H1 (cell line): Measurements from ENCODE around the gene TOB1. TPM values are rescaled to one million over a fixed set of nuclear protein-coding genes. Genes with fewer than 3 reads are reported as not detected.

Source experiments
- ATF3 ChIP-seq: IDR thresholded peaks from 2 replicates; pipeline ENCODE4 v1.6.1; 2011; ENCODE audit warnings: low read depth, mild to moderate bottlenecking, low read length; ENCODE audit not compliant: insufficient read depth
- KDM1A ChIP-seq: fragments of 200-600, 300-600 bp; sonication (generic); IDR thresholded peaks from 2 replicates; pipeline ENCODE4 v1.7.1; 2016; ENCODE audit warnings: mild to moderate bottlenecking, low read length, borderline replicate concordance
- PHF8 ChIP-seq: fragments of 200-600 bp; sonication (generic); conservative IDR thresholded peaks from 2 replicates; pipeline ENCODE4 v1.7.1; 2012; ENCODE audit warnings: low read depth, mild to moderate bottlenecking, inconsistent platforms, low read length, moderate library complexity
- RNF2 ChIP-seq: fragments of 200-900, 300-1000 bp; sonication (generic); IDR thresholded peaks from 2 replicates; pipeline ENCODE4 v1.7.1; 2016; ENCODE audit warnings: borderline replicate concordance, low read depth, mild to moderate bottlenecking, antibody characterized with exemption, low read length; ENCODE audit not compliant: poor library complexity, severe bottlenecking; ENCODE audit errors: missing control alignments
- polyA plus RNA-seq, 7 experiments: library from polyadenylated mRNA; depleted of rRNA in 3 of 7; stranded (reverse) in 5 of 7; unstranded in 2 of 7; fragments of >200 nt in 5 of 7; fragments of 200-250 nt in 2 of 7; gene quantifications; 1 replicate in 5 of 7; 2 replicates in 1 of 7; 4 replicates in 1 of 7; pipeline versions ENCODE4 v1.2.1 to v1.2.3, GENCODE V29; 2011 to 2013; ENCODE audit warnings: missing spikeins in 2 of 7, mixed read lengths in 2 of 7
- total RNA-seq: library from RNA; stranded (reverse); fragmentation: NEBNext Ultra II Directional; extraction: Animal tissue kit (Norgen Biotek cat#: 25700); gene quantifications from 2 replicates; pipeline ENCODE4 v1.2.1, GENCODE V29; 2021
- TF ChIP-seq, protein P1 (sequence below): fragments of 300-600 bp; sonication (generic); IDR thresholded peaks from 2 replicates; pipeline ENCODE4 v1.7.1; 2012; ENCODE audit warnings: low read length, moderate library complexity, mild to moderate bottlenecking, inconsistent platforms; ENCODE audit not compliant: insufficient replicate concordance

Gene TOB1
- total and polyA plus RNA-seq, 2 of the 8 experiments (the other 6 are each of a cell fraction or from before 2014, with no cell fraction given): 14.4 to 20.8 TPM

GRCh38 chr17:50904518-50905459, 38.6 kb upstream of the TOB1 start (continued):
- TF ChIP-seq PHF8: no peak
- TF ChIP-seq, protein P1, sequence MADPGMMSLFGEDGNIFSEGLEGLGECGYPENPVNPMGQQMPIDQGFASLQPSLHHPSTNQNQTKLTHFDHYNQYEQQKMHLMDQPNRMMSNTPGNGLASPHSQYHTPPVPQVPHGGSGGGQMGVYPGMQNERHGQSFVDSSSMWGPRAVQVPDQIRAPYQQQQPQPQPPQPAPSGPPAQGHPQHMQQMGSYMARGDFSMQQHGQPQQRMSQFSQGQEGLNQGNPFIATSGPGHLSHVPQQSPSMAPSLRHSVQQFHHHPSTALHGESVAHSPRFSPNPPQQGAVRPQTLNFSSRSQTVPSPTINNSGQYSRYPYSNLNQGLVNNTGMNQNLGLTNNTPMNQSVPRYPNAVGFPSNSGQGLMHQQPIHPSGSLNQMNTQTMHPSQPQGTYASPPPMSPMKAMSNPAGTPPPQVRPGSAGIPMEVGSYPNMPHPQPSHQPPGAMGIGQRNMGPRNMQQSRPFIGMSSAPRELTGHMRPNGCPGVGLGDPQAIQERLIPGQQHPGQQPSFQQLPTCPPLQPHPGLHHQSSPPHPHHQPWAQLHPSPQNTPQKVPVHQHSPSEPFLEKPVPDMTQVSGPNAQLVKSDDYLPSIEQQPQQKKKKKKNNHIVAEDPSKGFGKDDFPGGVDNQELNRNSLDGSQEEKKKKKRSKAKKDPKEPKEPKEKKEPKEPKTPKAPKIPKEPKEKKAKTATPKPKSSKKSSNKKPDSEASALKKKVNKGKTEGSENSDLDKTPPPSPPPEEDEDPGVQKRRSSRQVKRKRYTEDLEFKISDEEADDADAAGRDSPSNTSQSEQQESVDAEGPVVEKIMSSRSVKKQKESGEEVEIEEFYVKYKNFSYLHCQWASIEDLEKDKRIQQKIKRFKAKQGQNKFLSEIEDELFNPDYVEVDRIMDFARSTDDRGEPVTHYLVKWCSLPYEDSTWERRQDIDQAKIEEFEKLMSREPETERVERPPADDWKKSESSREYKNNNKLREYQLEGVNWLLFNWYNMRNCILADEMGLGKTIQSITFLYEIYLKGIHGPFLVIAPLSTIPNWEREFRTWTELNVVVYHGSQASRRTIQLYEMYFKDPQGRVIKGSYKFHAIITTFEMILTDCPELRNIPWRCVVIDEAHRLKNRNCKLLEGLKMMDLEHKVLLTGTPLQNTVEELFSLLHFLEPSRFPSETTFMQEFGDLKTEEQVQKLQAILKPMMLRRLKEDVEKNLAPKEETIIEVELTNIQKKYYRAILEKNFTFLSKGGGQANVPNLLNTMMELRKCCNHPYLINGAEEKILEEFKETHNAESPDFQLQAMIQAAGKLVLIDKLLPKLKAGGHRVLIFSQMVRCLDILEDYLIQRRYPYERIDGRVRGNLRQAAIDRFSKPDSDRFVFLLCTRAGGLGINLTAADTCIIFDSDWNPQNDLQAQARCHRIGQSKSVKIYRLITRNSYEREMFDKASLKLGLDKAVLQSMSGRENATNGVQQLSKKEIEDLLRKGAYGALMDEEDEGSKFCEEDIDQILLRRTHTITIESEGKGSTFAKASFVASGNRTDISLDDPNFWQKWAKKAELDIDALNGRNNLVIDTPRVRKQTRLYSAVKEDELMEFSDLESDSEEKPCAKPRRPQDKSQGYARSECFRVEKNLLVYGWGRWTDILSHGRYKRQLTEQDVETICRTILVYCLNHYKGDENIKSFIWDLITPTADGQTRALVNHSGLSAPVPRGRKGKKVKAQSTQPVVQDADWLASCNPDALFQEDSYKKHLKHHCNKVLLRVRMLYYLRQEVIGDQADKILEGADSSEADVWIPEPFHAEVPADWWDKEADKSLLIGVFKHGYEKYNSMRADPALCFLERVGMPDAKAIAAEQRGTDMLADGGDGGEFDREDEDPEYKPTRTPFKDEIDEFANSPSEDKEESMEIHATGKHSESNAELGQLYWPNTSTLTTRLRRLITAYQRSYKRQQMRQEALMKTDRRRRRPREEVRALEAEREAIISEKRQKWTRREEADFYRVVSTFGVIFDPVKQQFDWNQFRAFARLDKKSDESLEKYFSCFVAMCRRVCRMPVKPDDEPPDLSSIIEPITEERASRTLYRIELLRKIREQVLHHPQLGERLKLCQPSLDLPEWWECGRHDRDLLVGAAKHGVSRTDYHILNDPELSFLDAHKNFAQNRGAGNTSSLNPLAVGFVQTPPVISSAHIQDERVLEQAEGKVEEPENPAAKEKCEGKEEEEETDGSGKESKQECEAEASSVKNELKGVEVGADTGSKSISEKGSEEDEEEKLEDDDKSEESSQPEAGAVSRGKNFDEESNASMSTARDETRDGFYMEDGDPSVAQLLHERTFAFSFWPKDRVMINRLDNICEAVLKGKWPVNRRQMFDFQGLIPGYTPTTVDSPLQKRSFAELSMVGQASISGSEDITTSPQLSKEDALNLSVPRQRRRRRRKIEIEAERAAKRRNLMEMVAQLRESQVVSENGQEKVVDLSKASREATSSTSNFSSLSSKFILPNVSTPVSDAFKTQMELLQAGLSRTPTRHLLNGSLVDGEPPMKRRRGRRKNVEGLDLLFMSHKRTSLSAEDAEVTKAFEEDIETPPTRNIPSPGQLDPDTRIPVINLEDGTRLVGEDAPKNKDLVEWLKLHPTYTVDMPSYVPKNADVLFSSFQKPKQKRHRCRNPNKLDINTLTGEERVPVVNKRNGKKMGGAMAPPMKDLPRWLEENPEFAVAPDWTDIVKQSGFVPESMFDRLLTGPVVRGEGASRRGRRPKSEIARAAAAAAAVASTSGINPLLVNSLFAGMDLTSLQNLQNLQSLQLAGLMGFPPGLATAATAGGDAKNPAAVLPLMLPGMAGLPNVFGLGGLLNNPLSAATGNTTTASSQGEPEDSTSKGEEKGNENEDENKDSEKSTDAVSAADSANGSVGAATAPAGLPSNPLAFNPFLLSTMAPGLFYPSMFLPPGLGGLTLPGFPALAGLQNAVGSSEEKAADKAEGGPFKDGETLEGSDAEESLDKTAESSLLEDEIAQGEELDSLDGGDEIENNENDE: no peak
- TF ChIP-seq RNF2: no peak
- no peak for TF ChIP-seq ATF3
- TF ChIP-seq KDM1A: no peak
